ENCODE data around the gene PRAMEF33. TPM values are rescaled to one million over a fixed set of nuclear protein-coding genes. Genes with fewer than 3 reads are reported as not detected.
"Not testable (repeated sequence)": the region's sequence is repeated elsewhere in the genome, so short reads cannot be mapped to it uniquely, and the experiment has no call there.

Gene PRAMEF33
- total RNA-seq, result not detected in 2 replicates

- DNase-seq (ENCODE audit: low read depth); H3K4me3 ChIP-seq (ENCODE audit: low read depth, low read length): not testable (repeated sequence)
Observed at GRCh38 chr1:13303239-13303638, at the start of gene PRAMEF33. Gene PRAMEF33, plus strand, starts transcription at chr1:13303539. Its CDS starts 2,416 bp downstream, at chr1:13305955.

- not testable (repeated sequence) for DNase-seq (ENCODE audit: low read depth); H3K4me3 ChIP-seq (ENCODE audit: low read depth, low read length)
Observed at GRCh38 chr1:13253898-13254297, 49.4 kb upstream of the PRAMEF33 start, which contains the start of gene PRAMEF5. Gene PRAMEF5, plus strand, starts transcription at chr1:13254198. Its CDS starts 5,071 bp downstream, at chr1:13259269.

- DNase-seq (ENCODE audit: low read depth); H3K4me3 ChIP-seq (ENCODE audit: low read depth, low read length): not testable (repeated sequence)
Observed at GRCh38 chr1:13265124-13265523, 38.2 kb upstream of the PRAMEF33 start.

- not testable (repeated sequence) for DNase-seq (ENCODE audit: low read depth); H3K4me3 ChIP-seq (ENCODE audit: low read depth, low read length)
- TF ChIP-seq CTCF (conservative IDR thresholded peaks at IDR 0.05; ENCODE audit: low read depth, low read length), result peak; percentile 18
Observed at GRCh38 chr1:13277016-13277415, 26.3 kb upstream of the PRAMEF33 start.

- DNase-seq (ENCODE audit: low read depth); H3K4me3 ChIP-seq (ENCODE audit: low read depth, low read length): not testable (repeated sequence)
- peak; percentile 8 for TF ChIP-seq CTCF (conservative IDR thresholded peaks at IDR 0.05; ENCODE audit: low read depth, low read length)
Observed at GRCh38 chr1:13279617-13280016, 23.7 kb upstream of the PRAMEF33 start.

GRCh38 chr1:13285037-13285436 is 18.3 kb upstream of the PRAMEF33 start, which contains the start of gene PRAMEF8:
Gene PRAMEF8, minus strand, starts transcription at chr1:13285137. Its CDS starts 1,046 bp downstream, at chr1:13284091.
- not testable (repeated sequence) for H3K4me3 ChIP-seq (ENCODE audit: low read depth, low read length); DNase-seq (ENCODE audit: low read depth)

GRCh38 chr1:13289030-13289429 is 14.3 kb upstream of the PRAMEF33 start:
- H3K4me3 ChIP-seq (ENCODE audit: low read depth, low read length); DNase-seq (ENCODE audit: low read depth): not testable (repeated sequence)

- not testable (repeated sequence) for DNase-seq (ENCODE audit: low read depth); H3K4me3 ChIP-seq (ENCODE audit: low read depth, low read length)
Observed at GRCh38 chr1:13297216-13297931, 6.0 kb upstream of the PRAMEF33 start.

- not testable (repeated sequence) for DNase-seq (ENCODE audit: low read depth); H3K4me3 ChIP-seq (ENCODE audit: low read depth, low read length)
Observed at GRCh38 chr1:13298699-13299098, 4.6 kb upstream of the PRAMEF33 start.

GRCh38 chr1:13302197-13302596 is 1.1 kb upstream of the PRAMEF33 start:
- not testable (repeated sequence) for DNase-seq (ENCODE audit: low read depth); H3K4me3 ChIP-seq (ENCODE audit: low read depth, low read length)

GRCh38 chr1:13315281-13315680 is 11.9 kb downstream of the PRAMEF33 start, which contains the start of gene PRAMEF15:
Gene PRAMEF15, plus strand, starts transcription at chr1:13315581. Its CDS starts 2,827 bp downstream, at chr1:13318408.
- not testable (repeated sequence) for H3K4me3 ChIP-seq (ENCODE audit: low read depth, low read length)

GRCh38 chr1:13342496-13342895 is 39.2 kb downstream of the PRAMEF33 start:
- not testable (repeated sequence) for DNase-seq (ENCODE audit: low read depth); H3K4me3 ChIP-seq (ENCODE audit: low read depth, low read length)

More at GRCh38 chr1:13315281-13315680, 11.9 kb downstream of the PRAMEF33 start, which contains the start of gene PRAMEF15:
- not testable (repeated sequence) for DNase-seq (ENCODE audit: low read depth)

GRCh38 chr1:13347034-13347433 is 43.7 kb downstream of the PRAMEF33 start, which contains the start of gene PRAMEF14:
Gene PRAMEF14, minus strand, starts transcription at chr1:13347134. Its CDS starts 1,820 bp downstream, at chr1:13345314.
- not testable (repeated sequence) for H3K4me3 ChIP-seq (ENCODE audit: low read depth, low read length); DNase-seq (ENCODE audit: low read depth)

- DNase-seq (ENCODE audit: low read depth); H3K4me3 ChIP-seq (ENCODE audit: low read depth, low read length): not testable (repeated sequence)
Observed at GRCh38 chr1:13353476-13353875, 50.1 kb downstream of the PRAMEF33 start.

GRCh38 chr1:13354475-13354874 is 51.1 kb downstream of the PRAMEF33 start:
- H3K4me3 ChIP-seq (ENCODE audit: low read depth, low read length); DNase-seq (ENCODE audit: low read depth): not testable (repeated sequence)
